GM21619 (cell line): Measurements from ENCODE around the gene HADH.
"Not testable (repeated sequence)": the region's sequence is repeated elsewhere in the genome, so short reads cannot be mapped to it uniquely, and the experiment has no call there.

Source experiments
- ATAC-seq: cut with Tn5 transposase; IDR thresholded peaks from one replicate; pipeline ENCODE4 v1.9.1; 2021; ENCODE audit not compliant: unreplicated experiment

Gene HADH

DNA sequence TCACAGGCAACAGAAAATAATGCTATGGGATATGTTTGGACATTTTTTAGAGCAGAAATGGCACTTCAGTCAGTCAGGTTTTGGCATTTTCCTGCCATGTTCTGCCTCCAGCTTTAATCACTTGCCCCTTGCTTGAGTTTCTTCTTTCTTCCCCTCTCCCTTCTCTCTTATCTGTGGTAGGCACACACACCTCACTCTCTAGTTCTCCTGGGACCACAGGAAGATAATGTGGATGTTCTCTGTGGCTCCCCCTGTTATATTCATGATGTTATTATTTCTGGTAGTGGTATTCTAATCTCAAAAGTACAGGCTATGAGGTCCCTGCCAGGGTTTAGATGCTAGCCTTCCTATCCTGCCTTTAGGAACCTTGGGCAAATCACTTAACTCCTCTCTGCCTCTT, 5.2 kb downstream of the HADH start:
- ATAC-seq, result no peak

DNA sequence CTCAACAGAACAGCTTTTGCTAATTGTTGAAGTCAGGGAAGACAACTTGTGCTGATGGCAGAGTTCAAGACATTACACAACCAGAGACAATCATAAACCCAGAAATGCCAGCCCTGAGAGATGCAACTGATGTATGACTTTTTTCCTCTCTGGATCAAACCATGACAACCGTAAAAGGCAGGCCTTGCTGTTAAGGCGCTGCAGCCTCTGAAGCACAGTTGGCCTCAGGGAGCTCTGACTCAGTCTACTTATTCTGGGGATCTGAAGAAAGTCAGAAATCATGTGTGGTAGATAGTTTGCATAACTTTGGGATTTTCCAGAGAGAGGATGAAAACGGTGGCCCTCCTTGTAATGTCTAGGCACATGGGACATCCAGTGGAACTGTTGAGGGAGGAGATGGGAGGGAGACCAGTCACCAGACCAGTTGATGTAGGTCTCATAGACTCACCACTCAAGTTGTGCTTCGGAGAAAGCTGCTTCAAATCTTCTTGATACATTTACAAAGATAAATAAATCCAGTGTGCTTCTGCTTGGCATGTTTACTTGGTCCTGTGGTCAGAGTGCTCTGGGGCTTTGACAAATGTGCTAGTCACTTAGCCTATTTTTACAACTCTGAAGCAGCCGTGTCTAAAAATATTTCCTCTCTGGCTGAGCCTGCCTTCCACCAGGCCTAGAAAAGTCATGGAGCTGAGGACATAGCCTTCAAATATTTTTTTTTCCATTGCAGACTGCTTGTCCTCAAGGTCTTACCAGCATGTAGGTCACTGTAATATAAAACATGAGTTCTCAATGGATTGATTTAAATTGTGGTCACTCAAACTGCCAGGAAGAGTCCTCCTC, 7.5 kb downstream of the HADH start:
- no peak for ATAC-seq

DNA sequence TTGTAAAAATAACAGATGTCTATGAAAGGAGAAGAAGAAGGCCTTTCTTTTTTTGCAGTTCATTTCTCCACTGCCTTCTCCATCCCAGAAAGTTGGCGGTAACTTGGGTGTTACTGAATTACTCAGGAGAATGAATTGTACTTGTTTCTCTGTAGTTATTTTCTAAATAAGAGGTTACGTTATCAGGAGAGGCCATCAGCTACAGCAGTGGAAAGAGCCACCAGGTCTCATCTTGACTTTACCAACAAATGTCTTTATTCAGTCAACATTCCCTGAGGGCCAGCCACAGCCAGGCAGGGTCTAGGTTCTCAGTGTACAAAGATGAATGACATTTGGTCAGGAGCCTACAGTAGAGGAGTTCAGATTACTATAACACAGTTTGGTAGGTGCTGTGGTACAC, 8.1 kb downstream of the HADH start:
- no peak for ATAC-seq

DNA sequence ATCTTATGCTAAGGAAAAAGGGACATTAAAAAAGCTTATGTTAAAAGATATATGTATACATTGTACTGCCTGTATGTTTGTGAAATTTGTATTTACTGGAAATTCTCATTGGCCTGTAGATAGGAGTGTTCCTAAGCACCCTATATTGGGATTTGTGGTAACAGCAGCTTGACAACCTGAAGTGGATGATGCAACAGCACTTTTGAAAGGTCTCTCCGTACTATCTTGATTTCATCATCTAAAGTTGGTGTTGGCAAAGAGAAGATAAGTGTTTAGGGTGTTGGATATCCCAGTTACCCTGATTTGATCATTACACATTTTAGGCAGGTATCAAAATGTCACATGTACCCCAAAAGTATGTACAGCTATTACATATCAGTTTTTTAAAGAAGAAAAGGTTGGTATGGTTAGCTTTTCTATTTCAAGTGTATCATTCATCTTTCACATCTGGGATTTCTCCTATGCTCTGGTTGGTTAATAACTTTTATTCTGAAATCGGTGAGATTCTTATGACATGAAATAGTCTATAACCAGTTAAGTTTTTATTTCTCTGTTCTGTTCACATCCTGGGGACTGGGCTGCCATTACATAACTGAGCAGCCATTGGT, 10.3 kb downstream of the HADH start:
- ATAC-seq, result no peak

DNA sequence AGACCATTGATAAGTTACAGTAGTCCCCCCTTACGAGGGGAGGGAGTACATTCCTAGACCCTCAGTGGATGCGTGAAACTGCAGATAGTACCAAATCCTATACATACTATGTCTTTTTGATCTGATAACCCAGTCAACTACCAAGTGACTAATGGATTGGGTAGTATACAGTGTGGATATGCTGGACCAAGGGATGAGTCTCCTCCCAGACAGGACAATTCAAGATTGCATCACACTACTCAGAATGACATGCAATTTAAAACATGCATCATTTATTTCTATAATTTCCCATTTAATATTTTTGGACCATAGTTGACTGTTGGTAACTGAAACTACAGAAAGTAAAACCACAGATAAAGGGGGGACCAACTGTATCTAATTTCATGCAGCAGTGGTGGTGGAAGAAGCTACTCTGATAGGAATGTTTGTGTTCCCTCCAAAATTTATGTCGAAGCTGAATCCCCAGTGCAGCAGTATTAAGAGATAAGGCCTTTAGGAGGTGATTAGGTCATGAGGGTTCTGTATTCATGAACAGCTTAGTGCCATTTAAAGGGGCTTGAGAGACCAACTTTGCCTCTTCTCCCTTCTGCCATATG, 11.9 kb downstream of the HADH start:
- ATAC-seq, result no peak

DNA sequence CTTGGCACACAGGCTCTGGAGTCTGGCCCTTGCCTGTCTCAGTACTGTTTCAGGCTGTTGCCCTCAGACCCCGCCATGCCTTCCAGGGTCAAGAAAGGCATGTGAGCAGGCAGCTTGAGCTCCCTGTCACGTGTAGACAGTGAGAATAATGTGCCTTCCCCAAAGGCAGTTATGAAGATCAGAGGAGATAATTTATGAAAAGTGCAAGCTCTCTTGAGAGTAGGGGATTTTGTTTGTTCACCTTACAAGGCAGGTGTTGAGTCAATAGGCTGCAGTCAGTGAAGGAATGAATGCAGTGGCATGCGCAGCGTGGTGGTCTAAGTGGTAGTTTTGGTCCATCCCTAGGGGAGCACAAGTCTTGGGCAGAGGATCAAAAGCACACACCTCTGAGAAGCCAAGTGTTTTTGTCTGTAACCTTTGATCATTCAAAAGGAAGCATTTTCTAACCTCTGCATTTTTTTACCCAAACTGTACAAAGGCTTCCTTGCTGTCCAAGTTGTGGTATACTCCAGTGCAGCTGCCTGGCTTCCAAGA, 14.4 kb downstream of the HADH start:
- ATAC-seq, result no peak

DNA sequence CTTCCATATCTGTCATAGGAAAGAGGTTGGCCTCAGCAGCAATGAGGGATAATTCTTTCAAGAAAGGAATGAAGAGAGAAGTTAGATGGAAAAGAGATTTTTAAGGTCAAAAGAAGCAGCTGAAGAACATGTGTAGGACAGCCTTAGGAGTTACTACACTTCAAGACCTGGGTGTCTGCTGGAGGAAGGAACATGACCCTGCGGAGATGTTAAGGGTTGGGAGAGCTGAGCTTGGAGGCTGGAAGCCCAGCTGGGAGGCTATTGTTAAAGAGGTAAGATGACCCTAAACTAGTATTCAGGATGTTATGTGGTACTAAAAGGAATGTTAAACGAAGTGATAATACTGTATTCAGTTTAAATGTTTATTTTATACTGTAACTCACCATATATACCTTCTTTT, 15.0 kb downstream of the HADH start:
- ATAC-seq, result no peak

DNA sequence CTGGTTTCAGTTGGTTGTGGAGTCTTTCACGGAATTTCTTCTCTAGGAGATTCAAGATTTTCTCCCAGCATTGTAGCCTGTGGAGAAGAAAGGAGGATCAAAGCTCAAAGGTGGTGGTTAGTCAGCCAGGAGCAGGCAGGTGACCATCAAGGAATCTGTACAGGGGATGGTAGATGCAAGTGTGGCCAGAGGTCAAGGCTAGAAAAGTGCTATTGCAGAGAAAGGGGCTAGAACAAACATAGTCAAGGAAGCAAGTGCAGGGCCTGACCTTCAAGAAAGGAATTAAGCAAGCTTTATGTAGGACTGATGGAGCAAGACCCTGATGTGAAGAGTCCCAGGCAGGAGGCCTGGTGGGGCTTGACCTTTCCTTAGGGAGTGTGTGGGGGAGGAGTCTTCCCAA, 16.1 kb downstream of the HADH start:
- no peak for ATAC-seq

DNA sequence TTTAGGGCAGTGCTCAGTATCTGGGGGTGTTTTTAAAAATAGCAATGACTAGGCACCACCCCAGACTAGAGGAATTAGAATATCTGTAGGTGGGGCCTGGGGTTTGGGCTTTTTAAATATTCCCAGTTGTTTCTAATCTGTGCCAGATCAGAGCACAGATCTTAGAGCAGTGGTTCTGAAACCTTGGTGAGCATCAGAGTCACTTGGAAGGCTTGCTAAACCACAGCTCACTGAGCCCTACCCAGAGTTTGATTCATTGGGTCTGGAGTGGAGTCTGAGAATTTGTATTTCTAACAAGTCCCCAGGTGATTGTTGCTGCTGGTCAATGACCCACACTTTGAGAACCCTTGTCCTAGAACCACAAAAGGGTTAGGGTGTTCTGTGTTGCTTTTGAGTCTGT, 16.7 kb downstream of the HADH start:
- ATAC-seq, result no peak

DNA sequence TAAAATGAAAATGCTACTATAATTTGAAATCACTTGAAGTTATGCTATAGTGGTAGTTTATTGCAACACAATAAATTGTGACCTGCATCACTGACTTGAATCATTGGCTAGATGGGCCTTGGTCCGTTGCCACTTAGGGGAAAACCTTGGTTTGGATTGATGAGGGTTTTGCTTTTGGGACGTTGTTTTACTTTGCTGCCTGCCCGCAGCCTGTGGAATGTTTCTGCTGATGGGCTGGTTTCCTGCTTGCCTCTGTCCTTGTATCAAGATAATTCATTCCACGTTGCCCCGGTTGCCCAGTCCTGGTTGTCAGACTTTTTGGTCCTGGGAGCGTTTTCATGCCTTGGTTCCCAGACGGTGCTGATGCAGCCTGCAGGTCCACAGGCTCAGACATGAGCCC, 18.3 kb downstream of the HADH start:
- no peak for ATAC-seq

DNA sequence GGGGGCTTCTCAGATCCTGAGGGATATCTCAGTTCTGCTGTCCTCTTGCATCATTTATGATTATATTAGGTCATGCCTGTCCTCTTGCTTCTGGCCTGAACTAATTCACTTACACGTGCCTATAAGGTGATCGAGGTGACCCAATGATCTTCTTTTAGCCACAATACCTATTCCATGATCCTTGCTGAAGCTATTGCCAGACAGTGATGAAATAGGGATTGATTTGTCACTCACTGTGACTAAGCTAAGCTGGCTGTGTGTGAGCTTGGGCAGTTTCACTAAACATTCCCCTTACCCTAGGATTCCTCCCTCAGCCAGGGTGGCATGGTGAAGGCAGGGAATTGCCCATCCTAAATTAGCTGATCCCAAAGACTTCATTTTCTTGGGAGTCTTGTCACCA, 19.0 kb downstream of the HADH start:
- no peak for ATAC-seq

DNA sequence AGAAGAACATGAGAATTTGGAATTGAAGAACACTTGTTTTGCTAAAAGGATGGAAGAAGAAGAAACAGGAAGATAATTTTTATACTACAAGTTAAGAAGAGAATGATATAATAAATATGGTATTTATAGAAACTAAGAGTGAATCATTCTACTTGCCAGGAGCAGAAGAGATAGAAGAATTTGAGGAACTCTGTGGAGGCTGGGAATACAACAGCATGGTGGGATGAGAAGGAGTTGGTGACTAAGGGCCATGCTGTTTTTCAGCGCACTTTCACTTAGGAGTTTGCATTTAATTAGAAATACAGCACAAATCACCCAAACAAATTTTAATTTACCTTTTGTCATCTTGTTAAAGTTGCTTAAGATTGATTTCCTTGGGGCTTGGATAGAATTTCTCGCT, 20.5 kb downstream of the HADH start:
- no peak for ATAC-seq

DNA sequence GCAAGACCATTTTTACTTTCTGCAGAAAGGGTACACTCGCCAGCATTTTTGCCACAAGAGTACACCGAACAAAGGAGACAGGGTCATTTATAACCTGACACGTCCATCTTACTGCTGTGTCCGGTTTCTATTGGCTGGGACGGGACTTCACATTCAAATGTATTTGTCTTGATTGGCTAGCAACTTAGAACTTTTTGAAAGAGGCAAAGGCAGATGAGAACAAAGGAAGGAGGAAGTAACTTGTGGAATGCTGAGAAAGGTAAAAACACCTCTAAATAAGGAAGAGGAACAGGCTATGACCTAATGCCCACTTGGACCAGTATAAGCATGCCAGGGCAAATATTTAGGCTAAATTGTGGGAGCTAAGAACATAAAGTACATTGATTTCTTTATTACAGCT, 22.7 kb downstream of the HADH start:
- not testable (repeated sequence) for ATAC-seq

DNA sequence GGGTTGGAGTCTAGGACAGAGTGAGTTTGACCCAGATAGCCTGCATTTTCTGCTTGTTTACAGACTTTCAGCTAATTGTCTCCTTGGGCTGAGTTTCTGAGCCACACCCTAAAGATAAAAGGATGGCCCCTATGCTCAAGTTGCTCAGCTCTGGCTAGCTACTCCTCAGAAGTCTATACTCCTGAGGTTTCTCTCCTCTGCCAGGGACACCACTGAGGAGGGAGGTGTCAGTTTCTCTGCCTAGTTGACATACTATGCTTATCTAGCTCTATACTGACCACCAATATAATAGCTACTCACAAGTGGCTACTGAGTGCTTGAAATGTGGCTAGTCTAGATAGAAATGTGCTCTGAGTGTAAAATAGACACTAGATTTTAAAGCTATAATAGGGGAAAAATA, 23.6 kb downstream of the HADH start:
- no peak for ATAC-seq

DNA sequence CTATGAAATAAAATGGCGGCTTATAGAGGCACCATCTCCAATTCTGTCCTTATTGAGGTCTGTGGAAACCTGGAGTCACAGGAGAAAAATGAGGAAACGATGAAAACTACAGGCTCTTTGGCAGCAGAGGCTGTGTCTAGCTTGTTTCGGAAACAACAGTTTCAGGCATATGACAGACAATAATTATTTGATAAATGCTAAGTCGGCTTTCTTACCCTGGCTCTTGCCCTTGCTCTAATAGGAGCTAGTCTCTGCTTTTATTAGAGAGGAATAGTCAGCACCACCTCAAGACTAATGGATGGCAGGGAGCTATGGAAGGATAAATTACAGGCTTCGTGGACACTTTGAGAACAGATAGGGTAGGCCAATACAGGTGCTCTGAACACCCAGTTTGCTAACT, 24.3 kb downstream of the HADH start:
- ATAC-seq, result no peak

DNA sequence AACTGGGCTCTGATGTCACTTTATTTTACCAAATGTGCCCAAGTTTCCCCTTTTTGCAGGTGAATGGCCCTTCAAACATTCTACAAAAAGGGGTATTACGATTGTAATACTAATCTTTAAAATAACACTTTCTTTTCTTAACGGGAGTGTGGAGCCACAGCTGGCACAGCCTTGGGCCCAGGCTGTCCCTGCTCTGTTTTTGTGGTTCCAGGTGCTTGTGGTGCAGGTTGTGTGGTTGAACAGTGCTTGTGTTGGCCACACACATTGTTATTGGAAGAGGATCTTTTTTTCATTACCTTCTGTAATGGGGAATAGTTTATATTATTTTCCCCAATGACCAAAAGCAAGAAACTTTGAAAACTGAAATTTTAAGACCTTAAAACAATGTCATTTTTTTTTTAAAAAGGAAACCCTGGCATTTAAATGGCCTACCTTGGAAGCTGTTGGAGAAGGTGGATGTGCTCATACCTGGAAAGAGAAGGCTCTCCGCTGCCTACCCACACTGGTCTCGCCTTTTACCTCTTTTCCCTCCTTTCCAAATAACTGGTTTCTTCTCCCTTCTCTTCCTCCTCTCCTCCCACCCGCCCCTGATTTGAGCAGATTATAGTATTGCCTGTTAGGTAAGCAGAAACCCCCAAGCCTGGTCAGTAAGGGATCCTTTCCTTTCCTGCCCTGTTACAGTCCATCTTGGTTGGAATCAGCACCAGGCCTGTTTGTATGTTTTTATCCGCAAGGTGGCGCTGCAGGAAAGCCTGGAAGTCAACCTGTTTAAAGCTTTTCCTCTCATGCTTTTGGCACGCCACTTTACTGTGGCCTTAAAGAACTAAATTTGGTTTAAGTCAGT, 28.6 kb downstream of the HADH start:
- ATAC-seq, result peak; percentile 88

DNA sequence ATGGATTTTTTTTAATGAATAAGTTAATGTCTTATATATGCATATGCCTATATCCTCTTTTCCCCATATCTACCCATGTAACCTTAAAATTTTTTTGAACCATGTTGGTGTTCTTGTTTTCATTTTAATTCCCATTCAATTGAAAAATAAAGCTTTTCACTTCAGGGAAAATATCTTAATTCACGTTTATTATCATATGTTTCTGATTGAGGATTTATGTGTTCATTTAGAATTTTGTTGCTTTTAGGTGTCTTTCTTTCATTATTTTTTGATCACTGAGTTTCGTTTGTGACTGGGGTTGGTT, 29.1 kb downstream of the HADH start:
- no peak for ATAC-seq

DNA sequence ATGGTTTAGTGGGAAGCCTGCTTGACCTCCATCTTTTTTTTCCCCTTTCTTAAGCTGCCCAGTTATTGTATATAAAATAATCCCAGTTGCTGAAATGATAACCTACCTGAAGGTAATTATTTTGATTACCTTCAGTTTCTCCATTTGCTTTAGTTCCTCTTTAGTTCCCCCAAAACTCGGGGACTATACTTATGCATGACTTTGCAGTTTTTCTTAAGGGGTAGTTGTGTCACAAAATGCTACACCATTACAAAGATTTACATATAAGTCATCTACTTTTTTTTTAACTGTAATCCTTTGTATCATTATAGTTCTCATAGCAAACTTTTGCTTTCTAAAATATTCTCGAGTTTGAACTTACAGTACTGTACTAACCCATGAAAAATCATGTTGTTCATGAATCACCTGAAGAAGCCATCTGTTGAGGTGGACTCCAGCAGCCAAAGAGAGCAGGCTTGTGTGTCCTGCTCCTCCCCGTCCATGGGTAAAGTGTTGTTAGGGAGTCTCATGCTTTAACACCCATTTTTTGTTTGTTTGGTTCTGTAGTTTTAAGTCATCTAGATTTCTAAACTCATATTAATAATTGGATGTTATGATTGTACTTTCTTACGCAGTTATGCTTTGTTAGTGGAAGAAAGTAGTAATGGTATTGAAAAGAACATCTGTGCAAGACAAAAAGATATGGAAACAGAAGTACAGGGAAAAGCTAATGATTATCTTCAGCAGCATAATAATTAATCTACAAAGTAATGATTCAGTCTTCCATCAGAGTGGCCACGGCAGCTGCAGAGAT, 34.6 kb downstream of the HADH start:
- ATAC-seq, result no peak

DNA sequence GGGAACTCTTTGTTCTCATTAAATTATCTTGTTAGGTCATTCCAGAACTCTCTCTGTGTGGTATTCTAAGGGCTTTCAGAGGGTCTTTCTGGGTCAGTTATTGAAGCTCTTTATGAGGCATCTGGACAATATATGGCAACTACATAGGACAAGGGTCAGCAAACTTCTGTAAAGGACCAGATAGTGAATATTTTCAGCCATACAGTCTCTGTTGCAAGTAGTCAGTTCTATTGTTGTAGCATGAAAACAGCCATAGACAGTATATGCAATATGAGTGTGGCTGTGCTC, 35.1 kb downstream of the HADH start:
- no peak for ATAC-seq

DNA sequence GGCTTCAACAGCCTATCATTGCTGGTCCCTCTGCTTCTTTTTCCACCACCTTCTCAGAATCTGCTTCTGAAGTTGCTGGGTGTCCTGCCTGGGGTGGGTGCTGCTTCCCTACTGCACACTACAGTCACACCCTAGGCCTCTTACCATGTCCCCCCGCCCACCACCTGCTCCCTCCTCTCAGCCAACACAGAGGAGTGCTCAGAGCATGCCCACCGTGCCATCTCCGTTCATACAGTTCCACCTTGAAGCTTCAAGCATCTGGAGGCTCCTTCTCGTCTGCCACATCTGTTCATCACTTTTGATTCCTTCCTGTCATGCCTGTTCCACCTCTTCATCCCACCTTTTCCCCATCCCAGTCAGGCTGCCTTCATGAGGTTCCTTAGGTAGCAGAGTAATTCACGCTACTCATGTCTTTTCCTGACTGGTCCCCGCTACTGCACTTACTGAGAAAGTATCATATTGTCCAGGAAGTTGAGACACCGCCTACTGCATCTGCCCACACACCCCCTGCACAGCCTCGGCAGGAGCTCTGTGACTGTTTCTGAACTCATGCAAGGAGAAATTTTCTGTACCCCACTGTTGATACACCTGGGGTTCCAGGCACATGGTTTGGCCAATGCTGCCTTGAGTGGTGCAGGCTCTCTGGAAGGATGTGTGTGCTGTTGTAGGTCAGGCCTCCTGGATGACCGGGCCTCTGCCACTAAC, 39.5 kb downstream of the HADH start:
- ATAC-seq, result no peak
